Activated effector memory CD4-positive, alpha-beta T cell treated with anti-CD3 and anti-CD28 coated beads, Interleukin-2, amount 50 U/mL, for 16 hours (primary cell): Measurements from ENCODE around the gene GIMAP8.

ENCODE experiments used
- DNase-seq: peaks from one replicate; pipeline ENCODE4 v3.0.0-alpha.2; 2020

Gene GIMAP8

GRCh38 chr7:150450491-150451001 is at the start of gene GIMAP8:
Gene GIMAP8, plus strand, starts transcription at chr7:150450630. Its CDS starts 16,069 bp downstream, at chr7:150466699.
- DNase-seq = peak; percentile 85

GRCh38 chr7:150400788-150401423 is 49.5 kb upstream of the GIMAP8 start:
- peak; percentile 50 for DNase-seq

- no peak for DNase-seq
These were observed 49.0 kb upstream of the GIMAP8 start for GRCh38 chr7:150401424-150401790.

GRCh38 chr7:150401861-150402631 is 48.4 kb upstream of the GIMAP8 start:
- peak; percentile 51 for DNase-seq

- peak; percentile 54 for DNase-seq
These were observed 47.6 kb upstream of the GIMAP8 start for GRCh38 chr7:150402671-150403321.

DNA sequence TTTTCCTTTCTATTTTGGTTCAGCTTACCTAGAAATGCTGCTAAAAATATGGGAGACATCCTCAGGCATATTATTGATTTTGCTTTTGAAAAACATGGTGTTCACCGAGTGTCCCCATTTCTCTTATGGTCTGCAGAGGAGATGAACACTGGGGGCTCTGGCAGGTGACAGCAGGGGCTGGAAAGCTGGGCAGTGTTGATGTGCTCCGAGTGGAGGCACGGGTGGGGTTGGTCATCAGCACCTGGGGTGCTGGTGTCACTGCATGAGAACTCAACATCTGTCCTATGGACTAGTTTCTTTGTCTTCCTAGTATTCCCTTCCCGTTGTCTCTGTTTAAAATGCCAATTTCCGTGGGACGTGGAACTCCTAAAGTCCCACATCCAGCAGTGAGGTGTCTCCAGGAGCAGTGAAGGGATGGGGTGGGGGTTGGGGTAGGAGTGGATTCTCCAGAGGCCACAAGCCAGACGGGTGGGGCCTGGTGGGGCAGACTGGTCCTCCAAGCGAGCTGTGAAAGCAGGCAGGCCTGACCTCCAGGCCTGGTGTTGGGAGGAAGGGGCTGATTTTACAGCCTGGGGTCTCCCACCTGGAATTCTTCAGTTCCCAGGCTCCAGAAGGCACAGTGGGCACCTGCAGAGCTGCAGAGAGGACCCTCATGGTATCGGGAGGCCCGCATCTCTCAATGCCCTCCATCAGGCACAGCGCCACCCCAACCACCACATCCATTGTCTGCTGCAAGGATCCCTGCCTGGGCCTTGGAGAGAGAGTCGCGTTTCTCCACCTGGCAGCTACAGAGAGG is 46.9 kb upstream of the GIMAP8 start:
- peak; percentile 56 for DNase-seq

DNA sequence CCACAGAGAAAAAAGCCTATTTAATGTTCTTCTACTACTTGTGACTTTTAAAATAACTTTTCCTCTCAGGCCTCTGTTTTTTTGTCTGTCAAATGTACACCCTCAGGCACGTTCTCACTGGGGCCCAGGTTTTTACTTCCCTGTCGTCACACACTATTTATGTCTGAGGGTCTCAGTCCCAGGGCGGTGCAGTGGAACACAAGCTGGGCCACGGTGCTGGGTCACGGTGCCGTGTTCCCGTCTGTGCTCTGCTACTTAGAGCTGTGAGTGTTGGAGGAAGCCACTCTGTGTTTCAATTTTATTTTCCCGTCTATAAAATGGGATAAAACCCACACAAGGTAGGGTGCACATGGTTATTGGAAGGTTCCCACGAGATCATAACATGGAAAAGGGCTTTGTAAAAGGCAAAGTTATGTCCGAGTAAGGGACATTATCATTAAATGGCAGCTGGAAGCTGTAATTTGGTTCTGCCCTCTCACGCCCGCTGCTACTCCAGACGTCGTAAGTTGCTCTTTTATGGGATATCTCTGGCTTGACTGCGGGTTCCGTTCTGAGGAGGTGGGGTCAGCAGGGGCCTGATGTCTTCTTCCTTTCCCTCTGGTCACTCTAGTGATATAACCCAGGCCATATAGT is 46.1 kb upstream of the GIMAP8 start:
- DNase-seq = peak; percentile 64

DNA sequence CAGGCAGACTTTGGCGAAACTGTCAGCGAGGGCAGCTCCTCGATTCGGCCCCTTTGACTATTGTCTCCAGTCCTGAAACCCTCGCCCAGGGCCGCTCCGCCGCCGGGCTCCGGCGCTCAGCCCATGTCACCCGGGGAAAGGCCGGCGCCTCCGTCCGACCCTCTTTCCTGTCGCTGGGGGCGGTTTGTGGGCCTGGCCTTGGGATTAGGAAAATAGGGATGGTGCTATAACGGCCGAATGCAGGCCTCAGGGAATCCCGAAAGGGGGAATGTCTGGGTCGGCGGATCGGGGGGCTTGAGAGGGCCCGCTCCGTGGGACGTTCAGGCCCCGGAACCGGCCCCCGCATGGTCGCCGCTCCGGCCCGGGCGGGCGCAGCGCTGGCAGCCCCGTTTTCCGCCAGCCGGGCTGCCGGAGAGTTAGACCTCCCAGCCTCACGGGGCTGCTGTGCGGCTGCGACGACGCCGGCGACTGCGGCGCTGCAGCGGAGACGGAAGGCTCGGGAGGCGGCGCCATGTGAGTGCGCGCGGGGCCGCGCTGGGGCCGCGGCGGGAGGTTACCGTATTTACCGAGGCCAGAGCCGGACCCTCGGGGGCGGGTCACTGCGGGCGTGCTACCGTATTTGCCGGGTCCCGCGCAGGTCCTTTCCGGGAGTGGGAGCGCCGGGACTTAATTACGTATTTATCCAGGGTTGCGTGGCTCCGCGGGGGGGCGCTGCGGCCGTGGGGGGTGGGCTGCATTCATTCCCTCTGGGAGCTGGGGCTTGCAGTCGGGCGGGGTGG is 45.4 kb upstream of the GIMAP8 start:
- peak; percentile 91 for DNase-seq

- no peak for DNase-seq
These were observed 44.7 kb upstream of the GIMAP8 start for GRCh38 chr7:150405584-150406311.

GRCh38 chr7:150406312-150406566 is 44.2 kb upstream of the GIMAP8 start:
- peak; percentile 66 for DNase-seq

GRCh38 chr7:150406567-150407421 is 43.6 kb upstream of the GIMAP8 start:
- peak; percentile 79 for DNase-seq

- DNase-seq = peak; percentile 60
These were observed 42.6 kb upstream of the GIMAP8 start for GRCh38 chr7:150407588-150408392.

GRCh38 chr7:150408393-150409299 is 41.8 kb upstream of the GIMAP8 start:
- DNase-seq = peak; percentile 59

DNA sequence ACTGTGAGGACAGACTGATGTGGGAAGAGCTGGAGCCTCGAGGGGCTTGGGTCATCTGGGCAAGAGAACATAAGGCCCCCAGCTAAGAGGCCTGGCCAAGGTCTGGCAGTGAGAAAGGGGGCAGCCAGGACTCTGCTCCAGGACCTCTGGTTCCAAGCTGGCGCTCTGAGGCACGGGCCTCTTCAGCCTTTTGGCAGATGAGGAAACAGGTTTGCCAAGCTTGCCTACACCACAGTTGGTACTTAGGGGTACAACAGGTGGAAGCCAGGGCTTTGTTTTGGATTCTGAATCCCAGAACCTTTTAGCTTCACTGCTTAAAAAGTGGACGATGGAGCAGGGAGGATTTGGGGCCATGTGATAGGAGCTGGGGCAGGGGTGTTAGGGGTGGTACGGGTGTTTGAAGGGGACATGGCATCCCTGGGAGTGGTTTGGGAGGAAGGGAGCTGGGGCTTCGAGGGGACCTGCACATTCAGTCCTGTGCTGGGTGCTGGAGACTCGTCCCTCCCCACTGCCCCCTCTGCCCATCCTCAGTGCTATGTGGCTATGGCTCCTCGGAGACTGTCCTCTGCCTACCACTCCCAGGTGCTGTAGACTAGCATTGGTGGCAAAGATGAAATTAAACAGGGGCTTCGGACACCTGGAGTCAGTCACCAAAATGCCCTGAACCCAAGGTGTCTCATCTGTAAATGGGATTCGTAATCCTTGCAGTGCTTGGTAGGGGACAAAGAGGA is 41.0 kb upstream of the GIMAP8 start:
- DNase-seq = peak; percentile 59

- DNase-seq = peak; percentile 55
These were observed 40.3 kb upstream of the GIMAP8 start for GRCh38 chr7:150410131-150410530.

- peak; percentile 55 for DNase-seq
These were observed 39.6 kb upstream of the GIMAP8 start for GRCh38 chr7:150410680-150411346.

DNA sequence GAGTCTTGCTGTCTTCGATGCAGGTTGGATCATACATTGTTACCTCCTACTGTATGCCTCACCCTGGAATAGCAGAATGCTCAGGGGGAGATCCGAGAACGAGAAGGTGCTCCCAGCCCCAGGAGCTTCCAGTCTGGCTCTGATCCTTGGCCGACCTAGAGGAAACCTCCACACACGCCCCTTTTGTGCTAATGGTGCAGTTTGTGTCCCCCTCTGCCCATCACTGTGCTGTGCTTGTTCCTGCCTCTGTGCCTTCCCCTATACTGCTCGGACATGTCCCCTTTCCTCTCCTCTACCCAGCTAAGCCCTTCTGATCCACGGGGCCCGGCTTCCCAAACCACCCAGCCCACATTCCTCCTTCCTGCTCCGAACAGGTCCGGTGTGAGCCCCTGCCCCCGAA is 38.8 kb upstream of the GIMAP8 start:
- peak; percentile 45 for DNase-seq
